HTR-8/SVneo (cell line): Measurements from ENCODE around the gene ERP29.
A peak's percentile ranks its signal among the peaks of the same experiment; 100 is the strongest.
"Not testable (repeated sequence)": the region's sequence is repeated elsewhere in the genome, so short reads cannot be mapped to it uniquely, and the experiment has no call there.

Source experiments
- DNase-seq: peaks from one replicate; pipeline ENCODE4 v3.0.0; 2011; ENCODE audit warnings: low spot score, mixed read lengths; ENCODE audit not compliant: insufficient read length
- FAIRE-seq: peaks from 2 replicates; lab custom pipeline; 2011; peaks lifted over from hg19 to GRCh38; lab: Jason Lieb, UNC

ERP29 gene

GRCh38 chr12:112012775-112013600 lies at the start of gene ERP29, which contains the start of gene TMEM116:
Gene ERP29, plus strand, starts transcription at chr12:112013426. Its CDS starts 40 bp downstream, at chr12:112013466.
Gene TMEM116, minus strand, starts transcription at chr12:112013165. Its CDS starts 7,895 bp downstream, at chr12:112005270.
- peak; percentile 100 for DNase-seq
- FAIRE-seq = peak; percentile 65

- DNase-seq (no peak), FAIRE-seq (no peak)
Measured at GRCh38 chr12:111964935-111965334, 48.3 kb upstream of the ERP29 start.

DNA sequence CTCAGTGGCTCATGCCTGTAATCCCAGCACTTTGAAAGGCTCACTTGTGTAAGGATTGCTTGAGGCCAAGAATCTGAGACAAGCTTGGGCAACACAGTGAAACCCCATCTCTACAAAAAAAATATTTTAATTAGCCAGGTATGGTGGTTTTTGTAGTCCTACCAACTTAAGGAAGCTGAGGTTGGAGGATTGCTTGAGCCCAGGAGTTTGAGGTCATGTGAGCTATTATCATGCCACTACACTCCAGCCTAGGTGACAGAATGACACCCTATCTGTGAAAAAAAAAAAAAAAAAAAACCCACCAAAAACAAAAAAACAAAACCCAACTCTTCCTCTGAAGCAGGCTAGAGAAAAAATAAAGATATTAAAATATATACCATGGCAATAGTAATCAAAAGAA lies 41.4 kb upstream of the ERP29 start:
- FAIRE-seq (no peak), DNase-seq (no peak)

- FAIRE-seq (no peak), DNase-seq (no peak)
Measured at GRCh38 chr12:111975161-111975931, 37.9 kb upstream of the ERP29 start.

GRCh38 chr12:111976291-111976690 lies 36.9 kb upstream of the ERP29 start:
- FAIRE-seq = no peak
- no peak for DNase-seq

DNA sequence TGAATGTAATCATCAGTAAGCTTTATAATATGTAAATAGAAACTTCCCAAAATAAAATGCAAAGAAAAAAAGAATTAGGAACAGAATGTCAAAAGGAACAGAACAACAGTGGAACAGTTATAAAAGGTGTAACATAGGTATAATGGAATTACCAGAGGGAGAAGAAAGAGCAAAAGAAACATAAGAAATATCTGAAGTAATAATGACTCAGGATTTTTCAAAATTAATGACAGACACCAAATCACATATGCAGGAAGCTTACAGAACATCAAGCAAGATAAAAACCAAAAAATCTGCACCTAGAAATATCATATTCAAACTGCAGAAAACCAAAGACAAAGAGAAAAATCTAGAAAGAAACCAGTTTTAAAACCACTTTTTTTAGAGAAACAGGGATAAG lies 36.4 kb upstream of the ERP29 start:
- DNase-seq = no peak
- no peak for FAIRE-seq

GRCh38 chr12:111978545-111978944 lies 34.7 kb upstream of the ERP29 start:
- no peak for FAIRE-seq

DNA sequence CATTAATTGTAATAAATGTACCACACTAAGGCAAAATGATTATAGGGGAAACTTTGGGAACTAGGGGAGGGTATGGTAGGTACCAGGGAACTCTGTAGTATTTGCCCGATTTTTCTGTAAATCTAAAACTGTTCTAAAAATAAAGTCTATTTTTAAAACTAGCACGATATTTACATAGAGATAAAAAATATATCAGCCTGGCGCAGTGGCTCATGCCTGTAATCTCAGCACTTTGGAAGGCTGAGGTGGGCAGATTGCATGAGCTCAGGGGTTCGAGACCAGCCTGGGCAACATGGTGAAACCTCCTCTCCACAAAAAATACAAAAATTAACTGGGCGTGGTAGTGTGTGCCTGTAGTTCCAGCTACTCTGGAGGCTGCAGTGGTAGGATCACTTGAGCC lies 32.6 kb upstream of the ERP29 start:
- FAIRE-seq (no peak), DNase-seq (no peak)

More at GRCh38 chr12:111978545-111978944, 34.7 kb upstream of the ERP29 start:
- no peak for DNase-seq

- DNase-seq = no peak
Measured at GRCh38 chr12:111981987-111982386, 31.2 kb upstream of the ERP29 start.

GRCh38 chr12:111984820-111985219 lies 28.4 kb upstream of the ERP29 start:
- DNase-seq = no peak
- FAIRE-seq = no peak

More at GRCh38 chr12:111981987-111982386, 31.2 kb upstream of the ERP29 start:
- no peak for FAIRE-seq

GRCh38 chr12:111991535-111991934 lies 21.7 kb upstream of the ERP29 start:
- DNase-seq = no peak
- FAIRE-seq = no peak

DNA sequence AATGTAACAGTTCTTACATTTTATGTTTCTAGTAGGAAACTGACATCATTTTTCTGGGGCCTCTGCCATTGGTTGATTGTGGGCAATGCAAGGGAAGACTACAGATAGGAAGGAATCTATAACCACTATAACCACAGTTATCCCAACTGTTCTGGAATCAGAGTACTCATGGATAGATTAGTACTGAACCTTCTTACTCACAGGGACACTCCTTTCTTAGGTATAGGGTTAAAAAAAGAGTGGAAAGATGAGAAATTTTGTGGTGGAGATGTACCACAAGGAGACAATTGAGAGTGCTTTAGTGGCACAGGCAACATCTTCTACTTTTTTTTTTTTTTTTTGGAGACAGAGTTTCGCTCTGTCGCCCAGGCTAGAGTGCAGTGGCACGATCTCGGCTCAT lies 21.3 kb upstream of the ERP29 start:
- no peak for FAIRE-seq

DNA sequence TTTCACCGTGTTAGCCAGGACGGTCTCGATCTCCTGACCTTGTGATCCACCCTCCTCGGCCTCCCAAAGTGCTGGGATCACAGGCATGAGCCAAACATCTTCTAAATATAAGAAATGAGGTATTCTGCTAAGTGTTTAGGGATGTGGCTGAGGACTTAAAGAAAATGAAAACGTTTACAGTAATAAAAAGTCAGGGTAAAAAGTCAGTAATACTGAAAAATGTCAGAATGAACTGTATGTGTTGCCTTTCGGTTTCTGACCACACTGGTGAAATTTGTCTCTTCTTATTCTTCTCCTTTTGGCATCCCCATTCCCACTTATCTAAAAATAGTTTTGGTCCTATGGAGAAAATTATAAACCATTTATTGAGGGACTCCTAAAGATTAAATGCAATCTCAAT lies 20.8 kb upstream of the ERP29 start:
- no peak for FAIRE-seq
- no peak for DNase-seq

More for the DNA sequence above, 21.3 kb upstream of the ERP29 start:
- DNase-seq = no peak

GRCh38 chr12:111993292-111994150 lies 19.7 kb upstream of the ERP29 start:
- DNase-seq (no peak), FAIRE-seq (no peak)

- not testable (repeated sequence) for DNase-seq, FAIRE-seq
Measured at GRCh38 chr12:111994211-111995111, 18.8 kb upstream of the ERP29 start.

DNA sequence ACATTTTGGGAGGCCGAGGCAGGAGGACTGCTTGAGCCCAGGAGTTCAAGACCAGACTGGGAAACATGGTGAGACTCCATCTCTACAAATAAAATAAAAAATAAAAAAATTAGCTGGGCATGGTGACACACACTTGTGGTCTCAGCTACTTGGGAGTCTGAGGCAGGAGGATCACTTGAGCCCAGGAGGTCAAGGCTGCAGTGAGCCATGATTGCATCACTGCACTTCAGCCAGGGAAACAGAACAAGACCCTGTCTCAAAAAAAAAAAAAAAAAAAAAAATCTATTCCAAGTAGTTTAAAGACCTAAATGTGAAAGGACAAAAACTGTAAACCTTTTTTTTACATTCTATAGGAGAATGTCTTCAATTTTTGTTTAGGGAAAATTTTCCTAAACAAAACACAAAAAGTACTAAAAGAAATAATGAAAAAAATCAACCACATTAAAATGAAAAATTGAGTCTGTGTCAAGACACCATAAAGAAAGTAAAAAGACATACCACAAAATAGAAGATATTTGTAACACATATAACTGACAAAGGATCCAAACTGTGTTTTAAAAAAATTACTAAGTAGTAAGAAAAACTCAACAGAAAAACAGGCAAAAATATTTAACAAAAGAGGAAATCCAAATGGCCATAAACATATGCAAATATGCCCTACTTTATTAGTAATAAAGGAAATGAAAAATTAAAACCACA lies 17.3 kb upstream of the ERP29 start:
- DNase-seq (no peak), FAIRE-seq (no peak)

GRCh38 chr12:111997300-111997699 lies 15.9 kb upstream of the ERP29 start:
- FAIRE-seq (no peak), DNase-seq (no peak)

GRCh38 chr12:111998015-111998414 lies 15.2 kb upstream of the ERP29 start:
- FAIRE-seq = no peak

GRCh38 chr12:111999129-111999528 lies 14.1 kb upstream of the ERP29 start:
- DNase-seq, FAIRE-seq: not testable (repeated sequence)

More at GRCh38 chr12:111998015-111998414, 15.2 kb upstream of the ERP29 start:
- DNase-seq = no peak
